ENCODE measurements around the gene TUT7.

DNA sequence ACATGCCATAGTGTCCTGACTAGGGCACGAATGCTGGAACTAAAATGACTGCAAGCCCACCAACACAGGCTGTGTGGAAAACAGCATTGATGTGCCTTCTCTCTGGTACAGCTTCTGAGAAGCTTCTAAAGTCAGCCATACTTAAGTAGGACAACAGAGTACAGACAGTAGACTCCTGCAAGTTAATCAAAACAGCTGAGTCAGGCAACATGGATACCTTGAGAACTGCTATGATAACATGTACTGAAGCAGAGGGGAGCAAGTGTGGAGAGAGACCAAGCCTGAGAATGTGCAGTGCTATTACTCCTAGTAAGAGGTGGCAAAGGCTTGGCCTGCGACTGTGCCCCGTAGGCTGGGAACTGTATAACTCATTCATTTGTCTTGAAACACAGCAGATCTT is 74.4 kb downstream of the TUT7 start:
- TF ChIP-seq, protein P1, sequence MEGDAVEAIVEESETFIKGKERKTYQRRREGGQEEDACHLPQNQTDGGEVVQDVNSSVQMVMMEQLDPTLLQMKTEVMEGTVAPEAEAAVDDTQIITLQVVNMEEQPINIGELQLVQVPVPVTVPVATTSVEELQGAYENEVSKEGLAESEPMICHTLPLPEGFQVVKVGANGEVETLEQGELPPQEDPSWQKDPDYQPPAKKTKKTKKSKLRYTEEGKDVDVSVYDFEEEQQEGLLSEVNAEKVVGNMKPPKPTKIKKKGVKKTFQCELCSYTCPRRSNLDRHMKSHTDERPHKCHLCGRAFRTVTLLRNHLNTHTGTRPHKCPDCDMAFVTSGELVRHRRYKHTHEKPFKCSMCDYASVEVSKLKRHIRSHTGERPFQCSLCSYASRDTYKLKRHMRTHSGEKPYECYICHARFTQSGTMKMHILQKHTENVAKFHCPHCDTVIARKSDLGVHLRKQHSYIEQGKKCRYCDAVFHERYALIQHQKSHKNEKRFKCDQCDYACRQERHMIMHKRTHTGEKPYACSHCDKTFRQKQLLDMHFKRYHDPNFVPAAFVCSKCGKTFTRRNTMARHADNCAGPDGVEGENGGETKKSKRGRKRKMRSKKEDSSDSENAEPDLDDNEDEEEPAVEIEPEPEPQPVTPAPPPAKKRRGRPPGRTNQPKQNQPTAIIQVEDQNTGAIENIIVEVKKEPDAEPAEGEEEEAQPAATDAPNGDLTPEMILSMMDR (conservative IDR thresholded peaks at IDR 0.05; ENCODE audit: low read length): no peak
- no peak for TF ChIP-seq EZH2phosphoT487 (IDR thresholded peaks at IDR 0.05; ENCODE audit: borderline replicate concordance, low read depth, low read length)
